BE2C (cell line): ENCODE results near the gene CRYGN.

Experiments
- DNase-seq: peaks from one replicate; pipeline ENCODE4 v3.0.0-alpha.2; 2020
- H3K27me3 ChIP-seq: fragments of 250-450 bp; sonication (Bioruptor Pico); 2 replicates; pipeline ENCODE4 v1.5.1; 2020; ENCODE audit warnings: mild to moderate bottlenecking
- H3K36me3 ChIP-seq: fragments of 250-450 bp; sonication (Bioruptor Pico); 2 replicates; pipeline ENCODE4 v1.5.1; 2020; ENCODE audit warnings: mild to moderate bottlenecking
- H3K4me1 ChIP-seq: fragments of 250-450 bp; sonication (Bioruptor Pico); 2 replicates; pipeline ENCODE4 v1.5.1; 2020
- H3K4me3 ChIP-seq: 2 replicates; pipeline ENCODE4 v1.5.1; 2011; ENCODE audit warnings: low read depth, low read length
- H3K9me3 ChIP-seq: fragments of 250-450 bp; sonication (Bioruptor Pico); 2 replicates; pipeline ENCODE4 v1.5.1; 2020
- CTCF ChIP-seq: IDR thresholded peaks from 2 replicates; pipeline ENCODE4 v1.5.1; 2012; ENCODE audit warnings: mild to moderate bottlenecking, low read depth, low read length

CRYGN gene

DNA sequence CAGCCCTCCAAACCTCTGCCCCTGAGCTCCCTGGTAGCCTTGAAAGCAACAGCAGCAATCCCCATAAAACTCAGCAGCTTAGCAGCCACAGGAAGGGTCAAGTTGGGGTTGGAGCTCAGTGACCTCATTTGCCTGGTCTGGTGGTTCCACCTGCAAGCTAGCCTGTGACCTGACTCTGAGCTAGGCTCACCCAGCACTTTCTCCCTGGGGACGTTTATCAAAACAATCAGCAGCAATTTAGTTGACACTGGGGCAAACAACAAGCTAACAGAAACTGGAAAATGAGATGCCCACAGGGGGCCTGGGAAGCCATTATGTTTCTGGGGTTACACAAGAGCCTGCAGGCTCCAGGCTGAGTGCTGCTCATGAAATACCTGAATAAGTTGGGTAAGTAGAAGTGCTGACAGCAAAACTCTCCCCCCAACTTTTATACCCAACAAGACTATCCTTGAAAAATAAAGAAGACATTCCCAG lies 22.4 kb upstream of the CRYGN start:
- H3K4me3 ChIP-seq, result no peak overlapping the region
- no peak for TF ChIP-seq CTCF
- peaks cover 3% of the 10 kb centered on the region; the same call in 1 of the 2 replicates for H3K9me3 ChIP-seq
- H3K27me3 ChIP-seq, result no peaks in the 10 kb centered on the region
- peaks cover 5% of the 10 kb centered on the region; the same call in 1 of the 2 replicates for H3K4me1 ChIP-seq
- H3K36me3 ChIP-seq, result peaks cover 25% of the 10 kb centered on the region
- DNase-seq, result no peak

GRCh38 chr7:151461942-151462230 lies 21.9 kb upstream of the CRYGN start:
- Histone ChIP-seq H3K27me3 (no peaks in the 10 kb centered on the region), H3K36me3 (peaks cover 20% of the 10 kb centered on the region), H3K4me1 (peaks cover 5% of the 10 kb centered on the region; the same call in 1 of the 2 replicates), H3K9me3 (peaks cover 3% of the 10 kb centered on the region; the same call in 1 of the 2 replicates), H3K4me3 (no peak overlapping the region)
- DNase-seq, result no peak
- no peak for TF ChIP-seq CTCF

DNA sequence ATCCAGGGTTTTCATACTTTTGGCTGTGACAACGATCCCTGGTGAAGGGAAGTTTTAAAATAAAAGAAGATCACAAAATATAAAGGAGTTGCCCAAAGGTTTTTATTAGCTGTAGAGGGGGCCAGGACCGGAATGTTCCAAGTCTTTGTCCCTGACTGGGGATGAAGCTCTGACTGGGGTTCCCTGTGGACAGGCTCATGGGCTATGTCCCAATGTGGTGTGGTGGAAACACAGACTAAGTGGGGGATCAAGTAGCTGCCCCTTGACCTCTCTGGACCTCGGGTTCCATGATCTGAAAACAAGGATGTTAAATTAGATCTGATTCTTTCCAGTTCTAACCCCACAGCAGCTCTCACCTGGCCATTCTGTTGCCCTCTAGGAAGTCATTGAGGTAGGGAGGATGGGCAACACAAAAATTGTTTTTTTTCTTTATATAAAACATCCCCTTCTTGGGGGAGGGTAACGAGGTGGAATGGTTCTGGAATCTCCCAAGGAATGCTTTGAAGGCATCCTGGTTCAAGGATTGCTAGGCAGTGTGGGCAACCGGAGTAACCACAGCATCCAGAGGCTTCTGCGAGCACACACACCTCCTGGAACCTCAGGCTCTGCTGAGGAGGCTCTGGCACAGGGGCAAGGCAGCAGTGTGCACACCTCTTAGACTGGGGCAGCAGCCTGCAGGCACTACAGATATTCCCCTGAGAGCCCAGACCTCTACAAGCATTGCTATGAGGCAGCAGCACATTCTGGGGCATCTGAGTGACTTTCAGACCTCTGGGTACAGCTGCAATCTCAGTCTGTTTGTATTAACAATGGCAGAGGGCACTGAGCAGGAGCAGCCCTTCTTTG lies 21.4 kb upstream of the CRYGN start:
- H3K9me3 ChIP-seq, result peaks cover 3% of the 10 kb centered on the region; the same call in 1 of the 2 replicates
- no peak for TF ChIP-seq CTCF
- peaks cover 17% of the 10 kb centered on the region for H3K36me3 ChIP-seq
- DNase-seq, result no peak
- no peak overlapping the region for H3K4me3 ChIP-seq
- no peaks in the 10 kb centered on the region for H3K27me3 ChIP-seq
- peaks cover 5% of the 10 kb centered on the region; the same call in 1 of the 2 replicates for H3K4me1 ChIP-seq

GRCh38 chr7:151460474-151460855 lies 20.5 kb upstream of the CRYGN start:
- Histone ChIP-seq H3K27me3 (no peaks in the 10 kb centered on the region), H3K9me3 (peaks cover 3% of the 10 kb centered on the region; the same call in 1 of the 2 replicates), H3K36me3 (peaks cover 8% of the 10 kb centered on the region), H3K4me1 (peaks cover 5% of the 10 kb centered on the region; the same call in 1 of the 2 replicates), H3K4me3 (0 out of 2 replicates have a peak overlapping the region, but pooled peaks have one; percentile 38)
- no peak for TF ChIP-seq CTCF
- DNase-seq, result no peak

DNA sequence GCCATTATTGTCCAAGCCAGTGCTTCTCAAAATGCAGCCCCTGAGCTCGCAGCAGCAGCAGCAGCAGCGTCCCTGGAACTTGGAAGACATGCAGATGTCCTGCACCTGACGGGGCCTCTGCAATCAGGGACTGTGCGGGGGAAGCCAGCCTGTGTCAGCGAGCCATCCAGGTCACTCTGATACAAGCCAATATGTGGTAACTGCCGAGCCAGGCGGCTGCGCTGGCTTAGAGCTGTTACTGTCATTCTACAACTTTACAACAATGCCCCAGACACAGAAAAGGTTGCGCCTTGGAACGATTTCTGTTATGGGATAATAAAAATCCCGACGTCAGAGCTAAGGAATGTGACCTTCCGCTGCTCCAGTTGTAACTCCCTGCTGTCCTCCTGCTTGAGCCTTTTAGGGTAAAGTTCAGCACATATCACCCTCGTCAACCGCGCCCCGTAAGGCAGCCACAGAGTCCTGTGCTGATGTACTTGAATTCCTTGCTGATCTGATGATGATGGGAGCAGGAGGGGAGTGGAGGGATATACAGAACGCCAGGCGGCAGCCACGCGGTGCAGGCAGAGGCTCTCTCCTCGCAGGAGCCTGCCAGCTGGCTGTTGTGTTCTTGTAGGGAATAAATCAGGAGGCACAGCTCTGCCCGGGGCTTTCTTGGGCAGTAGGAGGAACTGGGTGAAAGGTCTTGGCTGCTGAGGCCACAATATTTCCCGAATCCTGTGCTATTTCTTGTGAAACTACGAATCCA lies 20.0 kb upstream of the CRYGN start:
- DNase-seq, result peak; percentile 56
- peaks cover 3% of the 10 kb centered on the region for H3K36me3 ChIP-seq
- H3K4me3 ChIP-seq, result peak overlapping the region; percentile 38
- H3K9me3 ChIP-seq, result peaks cover 3% of the 10 kb centered on the region; the same call in 1 of the 2 replicates
- peak; percentile 35 for TF ChIP-seq CTCF
- H3K27me3 ChIP-seq, result no peaks in the 10 kb centered on the region
- peaks cover 5% of the 10 kb centered on the region; the same call in 1 of the 2 replicates for H3K4me1 ChIP-seq

DNA sequence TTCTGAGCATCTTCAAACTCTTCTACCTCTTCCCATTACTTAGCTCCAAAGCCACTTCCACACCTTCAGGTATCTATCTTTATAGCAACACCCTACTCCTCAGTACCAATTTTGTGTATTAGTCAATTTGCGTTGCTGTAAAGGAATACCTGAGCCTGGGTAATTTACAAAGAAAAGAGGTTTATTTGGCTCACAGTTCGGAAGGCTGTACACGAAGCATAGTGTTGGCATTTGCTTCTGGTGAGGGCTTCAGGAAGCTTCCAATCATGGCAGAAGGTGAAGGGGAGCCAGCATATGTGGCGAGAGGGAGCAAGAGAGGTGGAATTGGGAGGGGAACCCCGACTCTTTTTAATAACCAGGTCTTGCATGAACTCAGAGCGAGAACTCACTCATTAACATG lies 17.6 kb upstream of the CRYGN start:
- no peak for DNase-seq
- TF ChIP-seq CTCF, result no peak
- Histone ChIP-seq H3K36me3 (no peaks in the 10 kb centered on the region), H3K9me3 (no peaks in the 10 kb centered on the region; the same call in 1 of the 2 replicates), H3K4me1 (peaks cover 5% of the 10 kb centered on the region; the same call in 1 of the 2 replicates), H3K27me3 (no peaks in the 10 kb centered on the region), H3K4me3 (no peak overlapping the region)
